ENCODE measurements around the gene SEMA3C.

SEMA3C gene

DNA sequence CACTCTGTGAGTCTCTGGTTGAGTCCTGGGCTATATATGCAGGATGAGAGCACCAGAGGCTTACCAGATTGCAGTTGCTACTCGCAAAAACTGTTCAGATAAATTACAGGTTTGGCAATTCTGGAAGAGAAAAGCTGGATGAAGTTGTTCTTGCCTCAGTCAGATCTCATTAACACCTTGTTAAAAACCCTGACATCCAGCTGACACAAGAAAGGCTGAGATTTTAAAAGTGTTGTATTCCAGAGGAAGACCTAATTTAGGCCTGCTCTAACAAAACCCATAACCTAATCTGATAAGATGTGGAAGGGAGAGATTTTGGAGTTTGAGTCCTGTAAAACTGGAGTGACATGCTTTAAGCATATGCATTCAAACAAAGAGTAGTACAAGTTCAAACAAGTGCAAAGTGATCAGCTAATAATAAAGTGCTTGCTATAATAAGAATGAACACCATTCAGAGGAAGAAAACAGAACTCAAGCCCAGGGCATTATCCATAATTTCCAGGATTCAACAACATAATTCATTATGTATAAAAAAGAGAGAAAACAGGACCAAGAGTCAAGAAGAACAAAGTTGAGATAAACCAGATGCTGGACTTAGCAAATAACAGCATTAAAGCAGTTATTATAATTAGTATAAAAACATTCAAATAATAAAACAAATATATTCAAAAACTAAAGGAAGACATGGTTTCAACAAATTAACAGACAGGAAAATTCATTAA, 144.9 kb downstream of the SEMA3C start:
- DNase-seq: no peak

DNA sequence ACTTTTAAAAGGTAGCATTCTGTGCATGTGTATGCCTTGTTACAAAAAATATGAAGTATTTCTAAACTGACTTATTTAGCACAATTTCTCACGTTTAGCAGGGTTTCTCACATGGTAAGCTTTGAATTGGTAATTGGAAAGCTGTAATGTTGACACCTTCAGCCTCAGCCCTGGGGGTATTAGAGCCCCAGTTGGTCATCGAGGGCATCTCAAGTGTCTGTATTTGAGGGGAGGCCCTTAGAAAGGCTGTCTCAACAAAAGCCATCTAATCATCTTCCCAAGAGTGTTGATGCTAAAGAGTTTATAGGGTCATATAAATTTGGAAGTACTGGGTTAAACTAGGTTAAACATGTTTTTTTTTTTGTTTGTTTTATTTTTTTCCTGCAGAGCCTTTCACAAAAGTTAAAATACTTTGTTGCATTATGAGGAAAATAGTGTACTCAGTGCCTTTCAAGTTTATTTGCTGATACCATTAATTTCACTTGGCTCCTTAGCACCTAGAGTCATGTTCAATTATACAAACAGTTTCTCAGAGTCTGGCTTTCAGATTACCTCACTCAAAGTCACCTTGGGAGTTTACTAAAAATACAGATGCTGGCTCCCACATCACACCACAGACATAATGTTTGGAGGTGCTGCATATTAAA, 146.4 kb downstream of the SEMA3C start:
- DNase-seq: no peak

DNA sequence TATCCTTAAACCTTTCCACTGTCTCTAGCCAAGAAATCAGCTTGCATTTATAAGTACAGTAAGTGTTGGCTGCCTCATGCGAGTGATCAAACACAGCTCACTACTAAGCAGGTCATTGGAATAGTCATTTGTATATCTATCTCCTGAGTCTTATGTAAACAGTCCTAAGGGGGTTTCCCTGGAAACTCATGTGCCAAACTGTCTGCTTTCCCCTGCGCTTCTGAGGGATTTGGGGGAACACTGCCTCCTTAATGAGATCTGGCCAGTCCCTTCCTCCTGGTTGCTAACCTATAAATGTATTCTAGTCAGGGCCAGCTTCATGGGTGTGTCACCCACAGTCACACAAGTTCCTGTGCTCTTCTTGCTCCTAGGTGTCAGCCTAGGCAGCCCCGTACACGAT, 147.3 kb downstream of the SEMA3C start:
- no peak for DNase-seq

DNA sequence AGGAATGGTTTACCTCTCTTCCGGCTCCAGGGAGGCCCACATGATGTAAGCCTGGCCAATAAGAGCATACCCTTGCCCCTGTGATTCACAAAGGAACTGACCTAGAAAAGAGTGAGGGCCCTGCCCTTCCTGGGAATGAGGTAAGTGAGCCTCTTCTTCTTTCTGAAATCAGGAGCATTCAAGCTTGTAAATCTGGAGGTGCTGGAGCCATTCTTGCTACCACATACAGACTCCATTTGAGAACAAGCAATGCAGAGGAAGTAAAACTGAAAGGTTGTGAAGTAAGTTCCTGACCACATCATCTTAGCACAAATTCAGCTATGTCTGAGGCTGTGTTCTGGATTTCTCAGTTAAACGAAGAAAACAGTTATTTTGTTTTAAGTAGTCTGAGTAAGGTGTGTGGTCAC, 148.2 kb downstream of the SEMA3C start:
- no peak for DNase-seq

DNA sequence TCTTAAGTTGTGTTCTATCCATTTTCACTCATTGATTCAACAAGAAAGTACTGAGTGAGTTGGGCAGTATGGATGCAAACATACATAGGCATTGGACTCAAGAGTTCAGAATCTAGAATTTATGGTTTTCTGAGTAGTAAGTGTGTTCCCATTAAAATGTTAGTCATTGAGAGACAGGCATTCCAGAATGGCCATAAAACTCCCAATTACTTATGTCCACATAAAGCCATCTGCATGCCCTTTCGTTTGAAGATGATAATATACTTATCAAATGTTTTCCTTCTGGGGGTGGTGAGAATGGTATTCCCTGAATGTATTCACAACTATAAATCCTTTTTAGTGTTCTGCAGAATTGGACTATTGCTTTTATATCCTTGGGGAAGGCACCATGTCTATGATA, 148.8 kb downstream of the SEMA3C start:
- no peak for DNase-seq

DNA sequence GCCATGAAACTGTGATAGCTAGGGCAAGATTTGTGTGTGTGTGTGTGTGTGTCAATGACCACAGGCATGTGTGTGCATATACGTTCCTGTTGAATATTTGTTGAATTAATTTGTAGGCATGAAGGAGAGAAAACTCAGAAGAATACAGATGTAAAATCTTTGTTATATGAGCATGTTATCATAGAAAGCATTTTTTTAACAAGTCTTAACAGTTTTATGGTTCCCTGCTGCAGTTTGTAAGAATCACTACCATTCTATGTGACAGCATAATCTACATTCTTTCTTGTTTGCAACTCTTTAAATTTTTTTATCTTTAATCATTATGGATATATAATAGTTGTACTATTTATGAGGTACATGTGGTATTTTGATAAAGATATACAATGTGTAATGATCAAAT, 150.1 kb downstream of the SEMA3C start:
- DNase-seq: no peak

DNA sequence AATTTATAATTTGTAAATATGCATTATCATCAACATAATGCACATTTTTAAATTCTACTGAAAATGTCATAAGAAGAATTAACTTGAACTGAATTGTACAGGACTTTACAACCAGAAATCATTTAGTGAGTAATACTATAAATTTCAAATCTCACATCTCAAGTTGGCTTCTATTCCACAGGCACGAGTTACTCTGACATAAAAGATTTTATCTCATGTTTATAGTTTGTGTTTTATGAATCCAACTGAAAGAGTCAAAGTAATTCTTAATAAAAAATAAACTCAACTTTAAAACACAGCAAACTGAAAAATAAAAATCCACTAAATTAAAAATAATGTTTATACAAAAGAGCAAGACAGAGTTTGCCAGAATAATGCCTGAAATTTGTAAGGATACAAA, 151.2 kb downstream of the SEMA3C start:
- DNase-seq: no peak

DNA sequence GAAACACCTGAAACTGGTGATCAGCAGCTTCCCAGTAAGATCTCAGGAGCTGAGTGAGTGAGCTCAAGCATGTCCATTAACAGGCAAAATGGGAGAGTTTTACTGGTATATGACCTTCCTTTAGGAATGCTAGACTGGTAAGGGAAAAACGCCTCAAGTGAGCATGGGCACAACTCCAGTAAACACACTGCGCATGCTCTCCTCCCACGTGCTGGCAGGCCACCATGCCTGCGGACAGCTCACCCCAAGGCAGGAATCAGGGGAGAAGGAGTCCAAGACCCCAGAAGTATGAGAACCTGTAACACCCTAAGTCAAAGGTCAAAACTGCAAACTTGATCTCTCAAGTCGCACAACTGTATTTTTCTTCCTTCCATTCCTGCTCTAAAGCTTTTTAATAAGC, 152.1 kb downstream of the SEMA3C start:
- DNase-seq: no peak

DNA sequence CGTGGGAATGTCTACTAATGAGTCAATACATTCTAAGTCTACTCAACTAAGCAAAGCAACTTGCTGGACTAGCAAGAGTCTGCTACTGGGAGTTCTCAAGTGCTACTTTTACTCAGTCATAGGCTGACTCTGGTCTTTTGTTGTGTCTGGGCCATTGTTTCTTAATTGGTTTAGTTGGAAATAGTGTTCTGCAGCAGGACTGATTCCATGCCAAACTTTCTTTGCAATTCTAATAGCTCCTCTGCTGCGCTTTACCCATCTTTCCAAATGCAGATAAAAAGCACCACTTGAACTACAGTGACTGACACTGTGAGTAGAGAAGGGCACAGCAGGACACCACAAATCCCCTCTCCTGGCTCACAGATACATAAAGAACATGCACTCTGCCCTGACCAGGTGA, 154.7 kb downstream of the SEMA3C start:
- DNase-seq: no peak

DNA sequence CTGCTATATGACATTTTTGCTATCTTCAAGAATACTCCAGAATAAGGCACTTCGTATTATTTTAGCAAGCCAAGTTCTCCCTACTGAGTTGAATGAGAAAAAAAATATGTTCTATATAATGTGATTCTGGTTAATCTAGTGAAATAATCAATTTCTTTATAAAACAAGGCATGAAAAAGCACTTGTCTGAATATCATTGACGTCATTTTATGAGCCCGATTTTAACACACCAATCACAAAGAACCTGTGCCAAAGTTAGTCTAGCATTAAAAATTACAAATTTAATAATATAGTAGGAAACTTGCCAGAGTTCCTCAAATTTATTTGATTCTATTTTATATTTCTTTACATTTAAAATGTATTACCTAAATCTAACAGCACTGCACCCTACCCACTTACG, 155.1 kb downstream of the SEMA3C start:
- no peak for DNase-seq

DNA sequence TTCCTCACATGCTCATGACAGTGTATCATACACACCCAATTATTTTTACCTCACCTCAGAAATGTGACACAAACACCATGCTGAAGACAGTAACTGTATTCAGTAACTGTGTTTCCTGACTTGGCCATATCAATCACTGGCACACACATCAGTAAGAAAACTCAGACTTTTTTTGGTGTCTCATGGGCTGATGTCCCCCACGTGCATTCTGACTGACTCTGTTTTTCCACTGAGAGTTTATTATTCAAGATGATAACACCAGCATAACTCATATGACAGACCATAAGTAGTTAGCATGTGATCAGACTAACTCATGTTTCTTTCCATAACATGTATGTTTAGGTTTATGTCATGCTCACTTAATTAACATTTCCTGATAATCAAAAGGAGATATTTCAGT, 155.6 kb downstream of the SEMA3C start:
- no peak for DNase-seq

DNA sequence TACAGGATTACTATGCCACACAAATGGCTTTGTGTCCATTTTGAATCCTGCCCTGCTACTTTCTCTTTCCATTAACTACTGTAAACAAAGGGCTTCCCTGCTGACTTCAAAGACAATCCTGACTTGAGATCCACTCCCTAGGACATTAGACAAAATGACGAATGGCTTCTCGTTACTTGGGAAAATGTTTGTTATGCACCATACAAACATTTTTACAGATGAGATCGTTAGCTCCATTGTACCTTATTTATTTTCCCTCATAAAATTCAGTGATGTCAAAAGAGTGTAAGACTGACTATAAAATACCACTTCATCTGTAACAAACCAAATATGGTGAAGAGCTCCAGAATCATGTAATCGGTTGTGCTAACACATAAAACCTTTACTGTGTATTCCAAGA, 158.6 kb downstream of the SEMA3C start:
- no peak for DNase-seq

DNA sequence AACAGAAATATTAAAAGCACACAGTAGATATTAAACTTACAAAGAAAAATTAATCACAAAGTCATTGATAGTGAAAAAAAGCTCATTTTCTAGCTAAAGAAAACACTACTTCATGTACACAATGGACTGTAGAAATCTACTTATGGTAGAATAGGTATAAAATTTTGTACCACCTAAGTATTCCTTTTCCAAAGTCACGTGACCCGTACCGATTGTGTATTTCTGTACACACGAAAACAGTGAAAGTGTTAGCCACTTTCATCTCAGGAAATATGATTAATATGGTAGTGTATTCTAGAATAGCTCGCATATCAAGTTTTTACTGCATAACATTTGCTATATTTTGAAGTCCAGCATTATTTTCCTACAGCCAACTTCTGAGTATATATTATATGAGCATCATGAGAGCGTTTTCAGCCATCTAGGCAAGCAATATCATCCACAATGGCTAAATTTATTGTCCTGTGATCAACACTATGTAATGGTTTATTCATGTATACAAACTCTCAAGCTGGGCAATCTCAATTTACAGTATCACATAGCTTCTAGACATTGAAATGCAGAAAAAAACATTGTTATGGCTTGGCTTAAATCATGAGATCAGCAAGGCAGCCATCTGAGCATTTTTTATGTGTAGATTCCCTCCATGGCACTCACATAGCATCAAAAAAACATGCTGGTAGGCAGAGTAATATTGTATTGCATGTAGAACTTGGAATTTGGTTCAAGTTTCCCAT, 165.7 kb downstream of the SEMA3C start:
- no peak for DNase-seq

DNA sequence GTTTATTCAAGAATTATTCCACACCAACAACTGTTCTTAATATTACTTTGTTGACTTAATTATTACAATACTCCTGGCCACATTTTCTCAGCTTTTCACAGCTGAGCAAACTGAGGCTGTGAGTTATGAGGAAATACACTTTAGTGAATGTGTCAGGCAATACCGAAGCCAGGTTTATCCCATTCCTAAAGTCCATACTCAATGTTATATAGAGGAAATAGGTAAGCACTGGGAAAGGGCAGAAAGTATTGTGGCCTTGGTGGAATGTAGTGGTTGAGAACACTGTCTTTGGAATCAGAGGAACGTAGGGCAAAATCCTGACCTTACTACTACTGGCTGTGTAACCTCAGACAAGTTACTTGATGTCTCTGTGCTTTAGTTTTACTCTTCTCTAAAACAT, 169.6 kb downstream of the SEMA3C start:
- no peak for DNase-seq

DNA sequence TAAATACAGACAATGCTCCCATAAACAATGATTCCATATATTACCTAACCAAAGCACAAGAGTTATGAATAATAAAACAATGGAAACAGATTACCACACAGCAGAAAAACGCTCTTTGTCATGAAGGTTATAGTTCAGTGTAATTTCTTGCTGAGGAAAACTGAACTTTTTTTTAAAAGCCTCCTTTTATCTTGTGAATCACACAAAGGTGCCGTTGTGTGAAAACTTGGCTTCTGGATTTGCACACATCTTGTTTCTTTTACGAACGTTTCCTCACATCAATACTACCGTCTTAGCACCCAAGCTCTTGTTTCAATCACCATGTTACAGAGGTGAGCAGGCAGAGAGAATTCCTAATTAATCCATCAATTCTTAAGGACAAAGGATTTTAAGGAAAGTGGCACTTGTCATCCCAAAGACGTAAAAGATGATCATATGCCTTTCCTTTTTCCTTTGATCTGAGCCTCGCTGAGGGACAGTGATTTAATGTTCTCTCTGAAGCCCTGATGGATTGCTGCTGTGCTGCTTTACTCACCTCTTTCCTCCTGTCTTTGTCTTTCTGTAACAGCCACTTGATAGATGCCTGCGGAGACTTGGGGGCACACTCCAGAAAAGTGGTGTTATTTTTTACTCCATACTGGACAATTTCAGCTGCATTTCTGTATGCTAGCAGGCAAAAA, 170.3 kb downstream of the SEMA3C start:
- DNase-seq: no peak

DNA sequence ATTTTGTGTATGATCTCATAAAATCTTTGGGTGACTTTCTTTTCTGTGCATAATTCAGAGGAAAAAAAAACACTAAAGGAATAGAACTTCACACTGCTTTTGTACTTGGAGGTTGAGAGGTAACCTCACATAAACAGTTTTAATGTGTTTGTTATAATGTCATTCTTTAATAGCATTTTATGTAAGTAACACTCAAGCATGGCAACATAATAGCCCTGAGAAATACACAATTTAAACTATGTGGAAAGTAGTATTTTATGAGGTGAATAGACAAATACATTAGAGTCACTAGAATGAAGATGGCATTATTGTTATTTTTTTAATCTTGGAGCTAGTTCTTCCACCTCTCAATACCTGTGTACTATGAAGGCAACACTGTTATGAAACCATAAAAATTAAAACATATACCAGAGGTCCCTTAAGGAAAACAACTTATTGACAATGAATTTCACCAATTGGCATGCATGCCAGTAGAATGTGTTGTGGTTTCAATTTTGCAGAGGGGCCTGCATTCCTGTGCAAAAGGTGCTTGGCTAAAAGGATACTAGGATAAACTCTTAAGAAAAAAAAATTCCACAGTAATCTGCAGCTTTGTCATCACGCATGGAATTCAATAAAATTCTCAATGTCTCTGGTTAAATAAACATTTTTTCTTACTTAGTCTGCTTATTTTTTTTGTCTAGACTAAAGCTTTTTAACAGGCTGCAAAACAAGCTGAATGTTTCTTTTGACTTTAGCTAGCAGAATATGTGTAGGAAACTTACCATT, 177.9 kb downstream of the SEMA3C start:
- no peak for DNase-seq

DNA sequence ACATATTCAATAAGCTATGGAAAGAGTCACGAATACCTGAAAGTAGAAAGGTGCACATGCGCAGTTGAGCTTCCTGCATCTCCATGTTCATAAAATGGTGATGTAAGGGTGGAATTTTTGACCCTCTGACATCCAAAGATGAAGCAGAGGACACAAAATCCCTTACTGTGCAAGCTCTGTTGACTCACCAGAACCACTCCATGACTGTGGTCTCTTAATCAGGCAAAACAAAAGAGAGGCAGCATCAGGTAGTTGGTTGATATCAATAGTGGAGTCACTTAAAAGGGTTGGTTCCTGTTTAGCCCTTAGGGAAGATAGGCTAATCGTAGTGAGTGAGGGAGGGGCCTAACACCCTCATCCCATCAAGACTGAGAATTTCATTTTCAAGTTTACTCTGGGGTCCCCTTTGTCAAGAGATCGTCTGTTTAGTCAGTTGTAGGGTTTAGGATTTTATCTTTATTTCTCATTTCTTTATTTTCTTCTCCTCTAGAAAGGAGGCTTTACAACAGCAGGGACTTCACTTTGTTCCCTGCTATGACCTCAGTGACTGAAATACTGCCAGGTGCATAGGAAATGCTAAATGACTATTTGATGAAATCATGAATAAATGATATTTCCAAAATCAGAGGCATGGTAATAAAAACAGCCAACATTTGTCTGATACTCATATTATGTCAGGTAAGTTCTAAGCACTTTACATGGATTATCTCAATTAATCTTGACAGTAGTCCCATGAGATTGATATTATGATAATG, 182.3 kb downstream of the SEMA3C start:
- DNase-seq: no peak

DNA sequence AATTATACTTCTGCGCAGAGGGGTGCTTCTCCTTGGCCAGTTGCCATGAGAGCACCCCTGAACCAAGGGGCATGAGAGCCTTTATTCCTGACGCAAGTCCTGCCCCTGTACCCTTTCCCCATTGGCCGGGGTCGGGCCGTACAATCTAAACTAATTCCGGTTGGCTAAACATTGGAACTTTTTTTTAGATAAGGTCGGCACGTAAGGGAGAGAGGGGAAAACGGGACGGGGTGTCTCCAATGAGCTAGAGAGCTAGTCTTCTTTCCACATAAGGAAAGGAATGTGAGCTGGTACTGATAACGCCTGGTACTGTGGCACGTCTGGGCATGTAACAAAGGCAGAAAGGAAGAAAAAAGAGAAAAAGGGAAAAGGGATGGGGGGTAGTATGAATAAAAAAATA, 183.5 kb downstream of the SEMA3C start:
- DNase-seq: no peak

DNA sequence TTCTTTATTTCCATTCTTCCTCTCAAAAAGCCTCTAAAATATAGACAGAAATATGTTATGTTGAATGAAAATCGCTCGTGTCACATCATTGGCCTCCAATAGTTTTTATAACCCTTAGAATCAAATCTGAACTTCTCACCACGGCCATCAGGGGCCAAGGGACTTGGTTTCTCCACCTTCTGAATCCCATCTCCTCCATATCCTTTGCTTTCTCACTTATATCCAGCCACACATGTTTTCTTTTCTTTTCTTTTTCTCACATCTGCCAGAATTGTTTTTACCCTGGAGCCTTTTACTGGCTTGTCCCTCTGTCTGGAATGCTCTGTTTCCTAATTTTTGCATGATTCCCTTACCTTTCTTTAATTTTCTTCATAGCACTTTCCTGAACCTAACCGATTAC, 184.8 kb downstream of the SEMA3C start:
- DNase-seq: no peak

DNA sequence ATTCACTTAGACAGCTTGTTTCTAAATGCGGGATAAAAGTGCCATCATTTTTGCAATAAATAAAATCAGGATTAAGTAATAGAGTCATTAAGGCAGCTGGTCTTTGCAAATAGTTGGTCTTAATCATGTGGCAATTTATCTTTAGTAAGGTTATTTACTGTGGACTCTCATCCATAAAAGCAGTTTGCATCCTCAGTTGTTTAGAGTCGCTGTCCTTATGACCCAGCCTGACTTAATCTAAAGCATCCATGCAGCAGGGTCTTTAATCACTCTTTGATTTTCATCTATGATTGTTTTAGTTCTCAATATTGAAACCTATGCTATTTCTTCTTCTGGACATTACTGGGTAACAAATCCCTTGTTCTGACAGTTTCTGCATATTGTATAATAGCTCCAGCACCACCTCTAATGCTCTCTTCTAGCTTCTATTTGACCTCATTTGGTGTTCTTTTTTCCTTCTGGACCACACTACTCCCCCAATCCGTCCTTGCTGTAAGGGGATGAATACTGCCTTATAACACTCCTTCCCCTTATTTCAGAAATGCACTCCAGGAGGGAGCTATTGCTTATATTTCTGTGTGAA, 185.4 kb downstream of the SEMA3C start:
- DNase-seq: no peak

DNA sequence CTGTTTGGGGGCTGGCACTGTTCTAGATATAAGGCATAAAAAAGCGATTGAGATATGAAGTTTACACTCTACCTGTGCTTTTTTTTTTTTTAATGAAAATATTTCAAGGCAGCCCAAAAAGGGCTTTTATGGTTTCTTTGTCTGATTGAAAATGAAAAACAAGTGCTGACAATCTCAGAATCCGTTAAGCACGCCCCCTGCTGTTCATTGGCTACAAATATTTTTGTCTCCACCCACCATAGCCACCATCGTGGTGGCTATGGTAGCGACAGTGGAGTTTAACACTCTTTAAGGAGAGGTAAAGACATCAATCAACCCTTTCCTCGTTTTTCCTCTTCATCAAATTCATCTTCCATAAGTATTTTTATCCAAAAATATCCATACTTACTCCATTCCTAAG, 186.2 kb downstream of the SEMA3C start:
- no peak for DNase-seq

DNA sequence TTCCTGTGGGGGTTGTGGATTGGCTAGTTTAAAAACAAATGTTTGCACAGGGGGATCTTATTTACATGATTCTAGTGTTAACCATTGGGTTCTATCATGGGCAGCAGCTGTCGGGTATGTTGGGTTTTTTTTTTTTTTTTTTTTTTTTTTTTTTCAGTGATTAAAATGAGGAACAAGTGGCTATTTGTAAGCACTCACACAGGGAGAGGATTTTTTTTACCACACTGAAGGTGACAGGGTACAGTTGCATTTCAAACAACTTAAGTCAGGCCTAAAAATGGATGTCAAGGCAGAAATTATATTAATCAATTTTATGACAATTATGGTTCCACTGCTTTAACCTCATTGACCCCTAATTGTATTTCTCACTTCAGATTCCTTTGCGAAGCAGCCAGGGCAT, 187.6 kb downstream of the SEMA3C start:
- no peak for DNase-seq
